Measurements from ENCODE around the gene SAMD11. TPM values are rescaled to one million over a fixed set of nuclear protein-coding genes. Genes with fewer than 3 reads are reported as not detected.

Gene SAMD11
- total and polyA plus RNA-seq, 10 of the 15 experiments (the other 5 are each of a cell fraction or from before 2014, with no cell fraction given) = 0.04 to 0.31 (median 0.19) TPM; not detected in 6

DNA sequence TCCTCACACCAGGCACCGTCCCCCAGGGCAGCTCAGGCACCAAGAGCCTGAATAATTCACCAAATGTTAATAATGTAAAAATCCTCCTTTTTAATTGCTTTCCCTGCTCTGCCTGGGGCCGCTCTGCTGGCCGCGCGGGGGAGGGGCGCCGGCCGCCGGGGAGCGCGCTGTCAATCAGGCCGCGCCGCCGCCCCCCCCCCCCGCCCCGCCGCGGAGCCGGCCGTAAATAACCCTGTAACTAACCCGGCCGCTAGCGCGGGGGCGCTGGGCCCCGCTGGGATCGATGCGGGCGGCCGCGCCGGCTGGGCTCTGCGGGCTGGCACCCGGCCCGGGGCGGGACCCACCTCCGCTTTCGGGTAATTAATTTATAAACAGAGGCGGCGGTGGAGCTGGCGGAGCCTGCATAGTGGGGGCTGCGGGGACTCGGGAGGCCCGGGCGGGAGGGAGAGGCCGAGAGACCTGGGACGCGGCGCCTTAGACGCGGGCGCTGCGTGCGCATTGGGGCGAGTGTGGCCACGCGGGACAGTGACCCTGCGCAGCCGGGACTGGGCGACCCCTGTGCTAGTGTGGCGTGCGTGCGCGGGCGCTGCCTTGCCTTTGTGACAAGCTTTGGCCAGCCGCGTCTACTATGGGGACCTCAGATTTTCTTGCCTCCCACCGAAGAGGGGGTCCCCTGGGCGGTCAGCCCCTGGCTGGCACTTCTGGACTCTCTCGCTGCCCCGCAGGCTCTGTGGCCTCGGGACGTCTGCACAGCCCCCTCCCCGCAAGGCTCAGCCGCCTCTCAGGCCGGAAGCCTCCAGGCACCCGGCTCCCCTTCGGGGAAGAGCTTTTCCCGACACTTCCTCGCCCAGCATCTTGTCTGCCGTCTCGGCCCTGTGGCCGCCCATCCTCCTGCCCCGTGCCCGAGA, 16.6 kb downstream of the SAMD11 start (continued):
- no peak for TF ChIP-seq MTA2 (IDR thresholded peaks at IDR 0.05; ENCODE audit: low read depth)
- TF ChIP-seq BCL11A (IDR thresholded peaks at IDR 0.05; ENCODE audit: low read depth, low read length) = no peak
- 0 out of 2 replicates have a peak, but pooled peaks have one; percentile 28 for TF ChIP-seq NR2F1 (conservative IDR thresholded peaks at IDR 0.05)
- no peak for TF ChIP-seq SMAD5 (IDR thresholded peaks at IDR 0.05; ENCODE audit: low read depth)
- no peak for TF ChIP-seq RELA (IDR thresholded peaks at IDR 0.05; ENCODE audit: borderline replicate concordance, partially characterized antibody)
- TF ChIP-seq, protein P1, sequence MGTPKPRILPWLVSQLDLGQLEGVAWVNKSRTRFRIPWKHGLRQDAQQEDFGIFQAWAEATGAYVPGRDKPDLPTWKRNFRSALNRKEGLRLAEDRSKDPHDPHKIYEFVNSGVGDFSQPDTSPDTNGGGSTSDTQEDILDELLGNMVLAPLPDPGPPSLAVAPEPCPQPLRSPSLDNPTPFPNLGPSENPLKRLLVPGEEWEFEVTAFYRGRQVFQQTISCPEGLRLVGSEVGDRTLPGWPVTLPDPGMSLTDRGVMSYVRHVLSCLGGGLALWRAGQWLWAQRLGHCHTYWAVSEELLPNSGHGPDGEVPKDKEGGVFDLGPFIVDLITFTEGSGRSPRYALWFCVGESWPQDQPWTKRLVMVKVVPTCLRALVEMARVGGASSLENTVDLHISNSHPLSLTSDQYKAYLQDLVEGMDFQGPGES (IDR thresholded peaks at IDR 0.05) = no peak
- no peak for TF ChIP-seq TCF12 (IDR thresholded peaks at IDR 0.05; ENCODE audit: low read depth, low read length)
- TF ChIP-seq, protein P2, sequence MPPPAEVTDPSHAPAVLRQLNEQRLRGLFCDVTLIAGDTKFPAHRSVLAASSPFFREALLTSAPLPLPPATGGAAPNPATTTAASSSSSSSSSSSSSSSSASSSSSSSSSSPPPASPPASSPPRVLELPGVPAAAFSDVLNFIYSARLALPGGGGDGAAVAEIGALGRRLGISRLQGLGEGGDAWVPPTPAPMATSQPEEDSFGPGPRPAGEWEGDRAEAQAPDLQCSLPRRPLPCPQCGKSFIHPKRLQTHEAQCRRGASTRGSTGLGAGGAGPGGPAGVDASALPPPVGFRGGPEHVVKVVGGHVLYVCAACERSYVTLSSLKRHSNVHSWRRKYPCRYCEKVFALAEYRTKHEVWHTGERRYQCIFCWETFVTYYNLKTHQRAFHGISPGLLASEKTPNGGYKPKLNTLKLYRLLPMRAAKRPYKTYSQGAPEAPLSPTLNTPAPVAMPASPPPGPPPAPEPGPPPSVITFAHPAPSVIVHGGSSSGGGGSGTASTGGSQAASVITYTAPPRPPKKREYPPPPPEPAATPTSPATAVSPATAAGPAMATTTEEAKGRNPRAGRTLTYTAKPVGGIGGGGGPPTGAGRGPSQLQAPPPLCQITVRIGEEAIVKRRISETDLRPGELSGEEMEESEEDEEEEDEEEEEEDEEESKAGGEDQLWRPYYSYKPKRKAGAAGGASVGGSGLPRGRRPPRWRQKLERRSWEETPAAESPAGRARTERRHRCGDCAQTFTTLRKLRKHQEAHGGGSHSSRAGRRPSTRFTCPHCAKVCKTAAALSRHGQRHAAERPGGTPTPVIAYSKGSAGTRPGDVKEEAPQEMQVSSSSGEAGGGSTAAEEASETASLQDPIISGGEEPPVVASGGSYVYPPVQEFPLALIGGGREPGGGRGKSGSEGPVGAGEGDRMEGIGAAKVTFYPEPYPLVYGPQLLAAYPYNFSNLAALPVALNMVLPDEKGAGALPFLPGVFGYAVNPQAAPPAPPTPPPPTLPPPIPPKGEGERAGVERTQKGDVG (CRISPR knock-in tag; IDR thresholded peaks at IDR 0.05) = no peak
- TF ChIP-seq NFXL1 (IDR thresholded peaks at IDR 0.05; ENCODE audit: borderline replicate concordance) = no peak
- no peak for TF ChIP-seq ZNF217 (IDR thresholded peaks at IDR 0.05)
- TF ChIP-seq DPF2 (IDR thresholded peaks at IDR 0.05) = peak; percentile 70; the same call in 1 of the 2 replicates
- no peak for TF ChIP-seq MXI1 (IDR thresholded peaks at IDR 0.05; ENCODE audit: low read depth, low read length)
- TF ChIP-seq SMARCA5 (IDR thresholded peaks at IDR 0.05) = no peak
- peak; percentile 45; the same call in 1 of the 2 replicates for TF ChIP-seq IKZF1 (conservative IDR thresholded peaks at IDR 0.05)
- TF ChIP-seq, protein P3, sequence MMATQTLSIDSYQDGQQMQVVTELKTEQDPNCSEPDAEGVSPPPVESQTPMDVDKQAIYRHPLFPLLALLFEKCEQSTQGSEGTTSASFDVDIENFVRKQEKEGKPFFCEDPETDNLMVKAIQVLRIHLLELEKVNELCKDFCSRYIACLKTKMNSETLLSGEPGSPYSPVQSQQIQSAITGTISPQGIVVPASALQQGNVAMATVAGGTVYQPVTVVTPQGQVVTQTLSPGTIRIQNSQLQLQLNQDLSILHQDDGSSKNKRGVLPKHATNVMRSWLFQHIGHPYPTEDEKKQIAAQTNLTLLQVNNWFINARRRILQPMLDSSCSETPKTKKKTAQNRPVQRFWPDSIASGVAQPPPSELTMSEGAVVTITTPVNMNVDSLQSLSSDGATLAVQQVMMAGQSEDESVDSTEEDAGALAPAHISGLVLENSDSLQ (IDR thresholded peaks at IDR 0.05) = peak; percentile 47
- TF ChIP-seq SPI1 (IDR thresholded peaks at IDR 0.05; ENCODE audit: borderline replicate concordance, insufficient read depth, low read depth, low read length) = no peak
- TF ChIP-seq, protein P4, sequence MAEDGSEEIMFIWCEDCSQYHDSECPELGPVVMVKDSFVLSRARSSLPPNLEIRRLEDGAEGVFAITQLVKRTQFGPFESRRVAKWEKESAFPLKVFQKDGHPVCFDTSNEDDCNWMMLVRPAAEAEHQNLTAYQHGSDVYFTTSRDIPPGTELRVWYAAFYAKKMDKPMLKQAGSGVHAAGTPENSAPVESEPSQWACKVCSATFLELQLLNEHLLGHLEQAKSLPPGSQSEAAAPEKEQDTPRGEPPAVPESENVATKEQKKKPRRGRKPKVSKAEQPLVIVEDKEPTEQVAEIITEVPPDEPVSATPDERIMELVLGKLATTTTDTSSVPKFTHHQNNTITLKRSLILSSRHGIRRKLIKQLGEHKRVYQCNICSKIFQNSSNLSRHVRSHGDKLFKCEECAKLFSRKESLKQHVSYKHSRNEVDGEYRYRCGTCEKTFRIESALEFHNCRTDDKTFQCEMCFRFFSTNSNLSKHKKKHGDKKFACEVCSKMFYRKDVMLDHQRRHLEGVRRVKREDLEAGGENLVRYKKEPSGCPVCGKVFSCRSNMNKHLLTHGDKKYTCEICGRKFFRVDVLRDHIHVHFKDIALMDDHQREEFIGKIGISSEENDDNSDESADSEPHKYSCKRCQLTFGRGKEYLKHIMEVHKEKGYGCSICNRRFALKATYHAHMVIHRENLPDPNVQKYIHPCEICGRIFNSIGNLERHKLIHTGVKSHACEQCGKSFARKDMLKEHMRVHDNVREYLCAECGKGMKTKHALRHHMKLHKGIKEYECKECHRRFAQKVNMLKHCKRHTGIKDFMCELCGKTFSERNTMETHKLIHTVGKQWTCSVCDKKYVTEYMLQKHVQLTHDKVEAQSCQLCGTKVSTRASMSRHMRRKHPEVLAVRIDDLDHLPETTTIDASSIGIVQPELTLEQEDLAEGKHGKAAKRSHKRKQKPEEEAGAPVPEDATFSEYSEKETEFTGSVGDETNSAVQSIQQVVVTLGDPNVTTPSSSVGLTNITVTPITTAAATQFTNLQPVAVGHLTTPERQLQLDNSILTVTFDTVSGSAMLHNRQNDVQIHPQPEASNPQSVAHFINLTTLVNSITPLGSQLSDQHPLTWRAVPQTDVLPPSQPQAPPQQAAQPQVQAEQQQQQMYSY (CRISPR knock-in tag; IDR thresholded peaks at IDR 0.05) = no peak
- no peak for TF ChIP-seq ESRRA (IDR thresholded peaks at IDR 0.05; ENCODE audit: low read length)
- no peak for TF ChIP-seq POLR2AphosphoS2 (IDR thresholded peaks at IDR 0.05; ENCODE audit: low read depth, low read length)
- no peak for TF ChIP-seq NFIC (IDR thresholded peaks at IDR 0.05; ENCODE audit: low read depth, low read length)
